ENCODE data around the gene ELAC2. TPM values are rescaled to one million over a fixed set of nuclear protein-coding genes. Genes with fewer than 3 reads are reported as not detected.

Gene ELAC2
- total and polyA plus RNA-seq, 2 donors (not counting 1 experiment from before 2014, with no cell fraction given) = 58.1 to 79.4 TPM

DNA sequence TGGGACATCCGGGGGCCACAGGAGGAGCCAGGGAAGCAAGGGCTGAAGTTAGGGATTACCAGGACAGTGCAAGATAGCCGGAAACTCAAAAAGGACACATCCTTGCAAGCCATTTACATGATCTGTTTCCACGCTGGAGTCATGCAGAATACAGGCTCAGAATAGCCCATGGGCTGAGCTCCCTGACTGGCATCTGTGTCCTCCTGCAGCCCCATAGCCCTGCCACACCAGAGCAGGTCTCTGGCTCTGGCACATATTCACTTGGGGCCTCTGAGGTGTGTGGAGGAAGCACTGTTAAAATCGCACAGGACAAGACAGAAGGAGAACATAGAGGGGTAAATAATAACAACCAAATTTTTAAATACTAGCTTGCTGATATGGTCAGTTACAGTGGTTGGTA lies 65.8 kb downstream of the ELAC2 start:
- POLR2A ChIA-PET = no interaction called here

DNA sequence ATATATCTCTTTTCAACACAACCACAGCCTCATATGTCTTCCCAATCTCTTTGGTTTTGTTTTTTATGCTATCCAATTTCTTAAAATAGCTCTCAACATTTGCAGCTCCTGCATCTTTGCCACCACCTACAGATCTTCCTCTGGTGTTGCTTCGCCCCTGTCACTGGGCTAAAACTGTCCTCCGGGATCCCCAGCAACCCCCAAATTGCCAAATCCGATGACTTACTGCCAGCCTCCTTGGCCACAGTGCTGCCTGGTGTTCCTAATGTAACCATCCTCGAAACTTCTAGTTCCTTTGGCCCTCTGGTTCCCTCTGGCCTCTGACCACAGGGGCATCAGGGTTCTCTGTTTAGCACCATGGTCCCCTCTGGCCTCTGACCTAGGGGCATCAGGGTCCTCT lies 70.8 kb downstream of the ELAC2 start:
- DNase-seq (no peak), ATAC-seq (ENCODE audit: low read depth) (no peak)
- Mint-ChIP-seq H3K9me3 (ENCODE audit: insufficient read depth) (no peaks in the 10 kb centered on the region), H3K4me1 (no peaks in the 10 kb centered on the region), H3K27me3 (no peaks in the 10 kb centered on the region), H3K4me3 (no peak overlapping the region), H3K27ac (no peak overlapping the region)
- Histone ChIP-seq H3K36me3 (replicated peaks in 1 of 2; ENCODE audit: control extremely low read depth in 1 of 2, control insufficient read depth in 1 of 2, extremely low read depth in 1 of 2, insufficient read depth in 2 of 2, low read length in 1 of 2) (no peaks in the 10 kb centered on the region), H3K79me2 (ENCODE audit: control insufficient read depth, insufficient read depth, low read length) (no peaks in the 10 kb centered on the region), H2AFZ (ENCODE audit: insufficient read depth, low read depth, low read length, poor library complexity, severe bottlenecking) (no peak overlapping the region), H3K4me2 (replicated peaks; ENCODE audit: low read depth, low read length, poor library complexity, severe bottlenecking) (no peak overlapping the region), H3K9me3 (ENCODE audit: control extremely low read depth in 1 of 3, control insufficient read depth in 2 of 3, insufficient read depth in 1 of 3, low read length in 2 of 3) (no peaks in the 10 kb centered on the region), H3K27me3 (replicated peaks in 1 of 4; ENCODE audit: control extremely low read depth in 1 of 4, control insufficient read depth in 3 of 4, insufficient read depth in 4 of 4, low read length in 3 of 4) (no peaks in the 10 kb centered on the region), H3K27ac (ENCODE audit: low read length in 2 of 2) (no peak overlapping the region), H3K9ac (ENCODE audit: low read length) (no peak overlapping the region), H3K4me3 (ENCODE audit: control extremely low read depth in 1 of 5, extremely low read depth in 1 of 5, insufficient read depth in 1 of 5, low read depth in 2 of 5, low read length in 4 of 5) (no peak overlapping the region), H4K20me1 (ENCODE audit: control insufficient read depth, insufficient read depth, low read length, poor library complexity, severe bottlenecking) (no peaks in the 10 kb centered on the region), H3K4me1 (ENCODE audit: control insufficient read depth in 2 of 2, insufficient read depth in 2 of 2, low read length in 2 of 2) (no peaks in the 10 kb centered on the region)
- 96% methylated on average over 4 of the region's 4 CpGs for WGBS (ENCODE audit: insufficient coverage)
- TF ChIP-seq CTCF (IDR thresholded peaks at IDR 0.05) (no peak), EZH2 (IDR thresholded peaks at IDR 0.05; ENCODE audit: borderline replicate concordance, insufficient read depth, low read depth, low read length, poor library complexity, severe bottlenecking) (no peak)
- ChIA-PET CTCF (no interaction called here), POLR2A (interaction anchor here (0.6 kb wide), 1 partner anchor 158 kb away, joined by 3 read pairs; the partner anchor contains the start of gene ARHGAP44)
- intact Hi-C loops (cut with micrococcal nuclease) = no loop called here

More for the DNA sequence above, 65.8 kb downstream of the ELAC2 start:
- peaks cover 0 to 12% (median 0%) of the 10 kb centered on the region in 3 donors for H3K9me3 ChIP-seq (ENCODE audit: control extremely low read depth in 1 of 3, control insufficient read depth in 2 of 3, insufficient read depth in 1 of 3, low read length in 2 of 3)
- H3K4me3 Mint-ChIP-seq = no peak overlapping the region
- H3K36me3 ChIP-seq (replicated peaks in 1 of 2; ENCODE audit: control extremely low read depth in 1 of 2, control insufficient read depth in 1 of 2, extremely low read depth in 1 of 2, insufficient read depth in 2 of 2, low read length in 1 of 2) = no peaks in the 10 kb centered on the region
- no peaks in the 10 kb centered on the region for H3K4me1 Mint-ChIP-seq
- H3K4me2 ChIP-seq (replicated peaks; ENCODE audit: low read depth, low read length, poor library complexity, severe bottlenecking) = no peak overlapping the region
- H3K27ac ChIP-seq (ENCODE audit: low read length in 2 of 2) = no peak overlapping the region
- WGBS (ENCODE audit: insufficient coverage) = 100% methylated on average over 2 of the region's 4 CpGs
- no peak for TF ChIP-seq EZH2 (IDR thresholded peaks at IDR 0.05; ENCODE audit: borderline replicate concordance, insufficient read depth, low read depth, low read length, poor library complexity, severe bottlenecking)
- no peak for TF ChIP-seq CTCF (IDR thresholded peaks at IDR 0.05)
- H3K4me1 ChIP-seq (ENCODE audit: control insufficient read depth in 2 of 2, insufficient read depth in 2 of 2, low read length in 2 of 2) = no peaks in the 10 kb centered on the region
- H2AFZ ChIP-seq (ENCODE audit: insufficient read depth, low read depth, low read length, poor library complexity, severe bottlenecking) = no peak overlapping the region
- no peaks in the 10 kb centered on the region for H3K27me3 Mint-ChIP-seq
- no peak overlapping the region for H3K9ac ChIP-seq (ENCODE audit: low read length)
- no peaks in the 10 kb centered on the region for H3K9me3 Mint-ChIP-seq (ENCODE audit: insufficient read depth)
- CTCF ChIA-PET = no interaction called here
- DNase-seq = no peak
- intact Hi-C loops (cut with micrococcal nuclease) = no loop called here
- H4K20me1 ChIP-seq (ENCODE audit: control insufficient read depth, insufficient read depth, low read length, poor library complexity, severe bottlenecking) = no peaks in the 10 kb centered on the region
- H3K27ac Mint-ChIP-seq = no peak overlapping the region
- no peak for ATAC-seq (ENCODE audit: low read depth)
- H3K27me3 ChIP-seq (replicated peaks in 1 of 4; ENCODE audit: control extremely low read depth in 1 of 4, control insufficient read depth in 3 of 4, insufficient read depth in 4 of 4, low read length in 3 of 4) = no peaks in the 10 kb centered on the region
- no peak overlapping the region for H3K4me3 ChIP-seq (ENCODE audit: control extremely low read depth in 1 of 5, extremely low read depth in 1 of 5, insufficient read depth in 1 of 5, low read depth in 2 of 5, low read length in 4 of 5)
- H3K79me2 ChIP-seq (ENCODE audit: control insufficient read depth, insufficient read depth, low read length) = no peaks in the 10 kb centered on the region

Other genes starting within 250 kb of the ELAC2 start
- 11.6 and 15.2 TPM in 2 replicates for gene ARHGAP44, start 228.5 kb downstream of the ELAC2 start, total RNA-seq
- gene ARHGAP44, start 228.5 kb downstream of the ELAC2 start, polyA plus RNA-seq = 0.35 and 0.78 TPM in 2 replicates

Measured in B cell (primary cell).